ENCODE measurements around the gene ITCH.
"Not testable (repeated sequence)": the region's sequence is repeated elsewhere in the genome, so short reads cannot be mapped to it uniquely, and the experiment has no call there.

Gene ITCH

DNA sequence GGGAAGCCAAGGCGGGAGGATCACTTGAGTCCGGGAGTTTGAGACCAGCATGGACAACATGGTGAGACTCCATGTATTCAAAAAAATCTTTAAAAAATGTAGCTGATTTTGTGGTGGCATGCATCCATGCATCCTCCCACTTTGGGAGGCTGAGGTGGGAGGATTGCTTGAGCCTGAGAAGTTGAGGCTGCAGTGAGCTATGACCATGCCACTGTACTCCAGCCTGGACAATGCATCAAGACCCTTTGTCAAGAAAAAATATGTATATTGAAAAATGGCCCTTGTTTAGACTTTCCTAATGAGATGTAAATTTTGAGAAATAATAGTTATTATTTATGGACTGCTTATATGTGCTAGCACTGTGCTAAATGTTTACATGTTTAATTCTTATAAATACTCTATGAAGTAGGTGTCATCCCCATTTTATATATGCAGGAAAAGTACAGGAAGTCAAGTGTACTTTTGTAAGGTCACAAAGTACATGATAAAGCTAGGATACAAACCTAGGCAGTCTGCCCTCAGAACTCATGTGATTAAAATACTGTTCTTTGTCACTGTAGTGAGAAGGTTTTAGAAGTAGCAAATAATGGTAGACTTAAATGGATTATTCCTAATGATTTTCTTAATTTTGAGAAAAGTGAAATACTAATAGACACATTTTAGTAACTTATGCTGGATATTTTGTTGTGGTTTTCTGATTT lies 58.8 kb downstream of the ITCH start:
- ChIA-PET POLR2A (no interaction called here), CTCF (interaction anchor here (1.0 to 1.9 kb wide), 4 partner anchors 62 to 111 kb away, joined by 3 to 10 read pairs (median 3); no protein-coding TSS in a partner anchor)
- DNase-seq (ENCODE audit: low read depth, low spot score), result no peak
- TF ChIP-seq, protein P1, sequence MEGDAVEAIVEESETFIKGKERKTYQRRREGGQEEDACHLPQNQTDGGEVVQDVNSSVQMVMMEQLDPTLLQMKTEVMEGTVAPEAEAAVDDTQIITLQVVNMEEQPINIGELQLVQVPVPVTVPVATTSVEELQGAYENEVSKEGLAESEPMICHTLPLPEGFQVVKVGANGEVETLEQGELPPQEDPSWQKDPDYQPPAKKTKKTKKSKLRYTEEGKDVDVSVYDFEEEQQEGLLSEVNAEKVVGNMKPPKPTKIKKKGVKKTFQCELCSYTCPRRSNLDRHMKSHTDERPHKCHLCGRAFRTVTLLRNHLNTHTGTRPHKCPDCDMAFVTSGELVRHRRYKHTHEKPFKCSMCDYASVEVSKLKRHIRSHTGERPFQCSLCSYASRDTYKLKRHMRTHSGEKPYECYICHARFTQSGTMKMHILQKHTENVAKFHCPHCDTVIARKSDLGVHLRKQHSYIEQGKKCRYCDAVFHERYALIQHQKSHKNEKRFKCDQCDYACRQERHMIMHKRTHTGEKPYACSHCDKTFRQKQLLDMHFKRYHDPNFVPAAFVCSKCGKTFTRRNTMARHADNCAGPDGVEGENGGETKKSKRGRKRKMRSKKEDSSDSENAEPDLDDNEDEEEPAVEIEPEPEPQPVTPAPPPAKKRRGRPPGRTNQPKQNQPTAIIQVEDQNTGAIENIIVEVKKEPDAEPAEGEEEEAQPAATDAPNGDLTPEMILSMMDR (IDR thresholded peaks at IDR 0.05; ENCODE audit: insufficient read depth, low read length, missing control alignments), result no peak
- no peak overlapping the region for H3K4me3 ChIP-seq (ENCODE audit: low read depth, low read length)

DNA sequence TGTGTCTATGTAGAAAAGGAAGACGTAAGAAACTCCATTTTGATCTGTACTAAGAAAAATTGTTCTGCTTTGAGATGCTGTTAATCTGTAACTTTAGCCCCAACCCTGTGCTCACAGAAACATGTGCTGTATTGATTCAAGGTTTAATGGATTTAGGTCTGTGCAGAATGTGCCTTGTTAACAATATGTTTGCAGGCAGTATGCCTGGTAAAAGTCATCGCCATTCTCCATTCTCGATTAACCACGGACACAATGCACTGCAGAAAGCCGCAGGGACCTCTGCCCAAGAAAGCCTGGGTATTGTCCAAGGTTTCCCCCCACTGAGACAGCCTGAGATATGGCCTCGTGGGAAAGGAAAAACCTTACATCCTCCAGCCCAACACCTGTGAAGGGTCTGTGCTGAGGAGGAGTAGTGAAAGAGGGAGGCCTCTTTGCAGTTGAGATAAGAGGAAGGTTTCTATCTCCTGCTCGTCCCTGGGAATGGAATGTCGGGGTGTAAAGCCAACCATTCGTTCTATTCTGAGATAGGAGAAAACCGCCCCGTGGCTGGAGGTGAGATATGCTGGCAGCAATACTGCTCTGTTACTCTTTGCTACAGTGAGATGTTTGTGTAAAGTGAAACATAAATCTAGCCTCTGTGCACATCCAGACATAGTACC lies 62.1 kb downstream of the ITCH start:
- POLR2A ChIA-PET; CTCF ChIA-PET; H3K4me3 ChIP-seq (ENCODE audit: low read depth, low read length); DNase-seq (ENCODE audit: low read depth, low spot score): not testable (repeated sequence)

DNA sequence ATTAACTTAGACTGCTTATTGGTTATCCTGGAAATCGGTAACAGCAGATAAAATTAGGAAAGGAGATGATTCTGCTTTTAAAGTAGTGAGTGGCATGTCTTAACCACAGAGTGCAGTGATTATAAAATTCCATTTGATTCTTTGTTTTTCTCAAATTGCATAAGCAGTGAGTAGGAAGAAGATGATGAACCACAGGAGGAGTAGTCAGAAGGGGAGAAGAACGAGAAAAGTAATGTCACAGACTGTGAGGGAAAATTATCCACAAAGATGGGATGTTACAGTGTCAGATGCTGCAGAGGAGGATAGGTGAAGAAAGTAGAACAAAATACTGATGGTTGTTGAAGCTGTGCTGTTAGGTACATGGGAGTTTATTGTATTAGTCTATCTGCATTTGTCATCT lies 63.0 kb downstream of the ITCH start:
- H3K4me3 ChIP-seq (ENCODE audit: low read depth, low read length), result no peak overlapping the region
- CTCF ChIA-PET, result no interaction called here
- POLR2A ChIA-PET, result no interaction called here
- no peak for DNase-seq (ENCODE audit: low read depth, low spot score)
- TF ChIP-seq, protein P1 (IDR thresholded peaks at IDR 0.05; ENCODE audit: insufficient read depth, low read length, missing control alignments), result no peak

DNA sequence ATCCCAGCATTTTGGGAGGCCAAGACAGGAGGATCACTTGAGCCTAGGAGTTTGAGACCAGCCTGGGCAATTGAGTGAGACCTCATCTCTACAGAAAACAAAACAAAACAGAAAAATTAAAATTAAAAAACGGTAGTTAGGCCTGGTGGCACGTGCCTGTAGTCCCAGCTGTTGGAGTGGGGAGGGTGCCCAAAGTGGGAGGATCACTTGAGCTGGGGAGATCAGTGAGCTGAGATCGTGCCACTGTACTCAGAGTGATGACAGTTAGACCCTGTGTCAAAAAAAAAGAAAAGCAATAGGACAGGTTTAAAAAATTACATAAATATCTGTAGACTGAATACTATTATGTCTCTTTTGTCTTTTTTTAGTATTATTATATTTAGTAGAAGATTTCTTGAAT lies 64.3 kb downstream of the ITCH start:
- TF ChIP-seq, protein P1 (IDR thresholded peaks at IDR 0.05; ENCODE audit: insufficient read depth, low read length, missing control alignments), result no peak
- CTCF ChIA-PET, result interaction anchor here (2.8 kb wide), 1 partner anchor 114 kb away, joined by 15 read pairs; no protein-coding TSS in a partner anchor
- no peak for DNase-seq (ENCODE audit: low read depth, low spot score)
- H3K4me3 ChIP-seq (ENCODE audit: low read depth, low read length), result no peak overlapping the region
- POLR2A ChIA-PET, result no interaction called here

DNA sequence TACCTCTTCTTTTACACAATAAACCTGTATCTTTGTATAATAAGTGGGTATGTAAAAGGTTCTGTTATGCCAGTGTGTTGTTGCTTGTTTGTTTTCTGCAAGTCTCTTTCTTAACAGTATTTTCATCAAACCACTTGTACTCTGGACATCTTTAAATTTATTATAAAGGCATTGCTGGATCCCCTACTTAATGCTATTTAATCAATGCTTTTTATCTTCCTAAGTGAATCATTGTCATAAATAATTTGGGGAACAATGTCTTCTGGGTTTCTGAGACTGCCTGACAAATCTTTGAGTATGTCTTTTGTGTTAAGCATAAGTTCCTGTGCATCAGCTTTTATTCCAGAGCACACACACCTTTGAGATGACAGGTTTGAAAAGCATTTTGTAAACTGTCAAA lies 64.7 kb downstream of the ITCH start:
- TF ChIP-seq, protein P1 (IDR thresholded peaks at IDR 0.05; ENCODE audit: insufficient read depth, low read length, missing control alignments), result no peak
- DNase-seq (ENCODE audit: low read depth, low spot score), result no peak
- ChIA-PET POLR2A (no interaction called here), CTCF (interaction anchor here (2.8 kb wide), 1 partner anchor 115 kb away, joined by 15 read pairs; no protein-coding TSS in a partner anchor)
- H3K4me3 ChIP-seq (ENCODE audit: low read depth, low read length), result no peak overlapping the region

DNA sequence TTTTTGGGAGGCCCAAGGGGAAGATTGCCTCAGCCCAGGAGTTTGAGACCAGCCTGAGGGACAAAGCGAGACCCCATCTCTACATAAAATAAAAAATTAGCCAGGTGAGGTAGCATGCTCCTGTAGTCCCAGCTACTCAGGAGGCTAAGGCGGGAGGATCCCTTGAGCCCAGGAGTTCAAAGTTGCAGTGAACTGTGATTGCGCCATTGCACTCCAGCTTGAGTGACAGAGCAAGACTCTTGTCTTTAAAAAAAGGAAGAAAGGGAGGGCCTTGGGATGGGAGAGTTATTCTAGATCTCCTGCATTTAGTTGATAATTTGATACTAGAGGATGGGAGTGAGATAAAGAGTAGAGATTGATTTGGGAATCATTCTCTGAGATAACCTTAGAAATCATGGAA lies 68.1 kb downstream of the ITCH start:
- TF ChIP-seq, protein P1 (IDR thresholded peaks at IDR 0.05; ENCODE audit: insufficient read depth, low read length, missing control alignments), result no peak
- ChIA-PET POLR2A (no interaction called here), CTCF (interaction anchor here (1.7 kb wide), 1 partner anchor 11 kb away, joined by 5 read pairs; no protein-coding TSS in a partner anchor)
- H3K4me3 ChIP-seq (ENCODE audit: low read depth, low read length), result no peak overlapping the region
- no peak for DNase-seq (ENCODE audit: low read depth, low spot score)

DNA sequence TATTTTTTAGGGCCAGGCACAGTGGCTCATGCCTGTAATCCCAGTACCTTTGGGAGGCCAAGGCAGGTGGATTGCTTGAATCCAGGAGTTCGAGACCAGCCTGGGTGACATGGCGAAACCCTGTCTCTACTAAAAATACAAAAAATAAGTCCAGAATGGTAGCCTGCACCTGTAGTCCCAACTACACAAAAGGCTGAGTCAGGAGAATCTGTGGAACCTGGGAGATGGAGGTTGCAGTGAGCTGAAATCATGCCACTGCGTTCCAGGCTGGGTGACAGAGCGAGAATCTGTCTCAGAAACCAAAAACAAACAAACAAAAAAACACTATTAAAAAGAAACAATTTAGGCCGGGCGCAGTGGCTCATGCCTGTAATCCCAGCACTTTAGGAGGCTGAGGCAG lies 69.6 kb downstream of the ITCH start:
- POLR2A ChIA-PET; DNase-seq (ENCODE audit: low read depth, low spot score); H3K4me3 ChIP-seq (ENCODE audit: low read depth, low read length): not testable (repeated sequence)
- CTCF ChIA-PET, result interaction anchor here (0.6 to 1.7 kb wide), 2 partner anchors 83 to 120 kb away, joined by 3 to 5 read pairs; no protein-coding TSS in a partner anchor
